K562 (cell line): ENCODE results near the gene TAL1. TPM values are rescaled to one million over a fixed set of nuclear protein-coding genes. Genes with fewer than 3 reads are reported as not detected.

Source experiments
- AFF1 ChIP-seq, 2 experiments: fragments of 450-650 bp; IDR thresholded peaks; 2 replicates each; pipeline ENCODE4 v1.6.1; 2018; ENCODE audit warnings: mild to moderate bottlenecking in 2 of 2, low read depth in 1 of 2; ENCODE audit not compliant: partially characterized antibody in 2 of 2
- ARID1B ChIP-seq: fragments of 450-650 bp; IDR thresholded peaks from 2 replicates; pipeline ENCODE4 v1.6.1; 2016; ENCODE audit warnings: antibody characterized with exemption, mild to moderate bottlenecking, inconsistent platforms
- ATF7 ChIP-seq: fragments of 450-650 bp; IDR thresholded peaks from 2 replicates; pipeline ENCODE4 v1.7.1; 2014; ENCODE audit warnings: mild to moderate bottlenecking, moderate library complexity
- HCFC1 ChIP-seq: IDR thresholded peaks from 2 replicates; pipeline ENCODE4 v1.6.1; 2012; ENCODE audit warnings: low read depth, low read length, improper control_type of control experiment
- MGA ChIP-seq: fragments of 450-650 bp; IDR thresholded peaks from 2 replicates; pipeline ENCODE4 v1.6.1; 2016; ENCODE audit warnings: mild to moderate bottlenecking, moderate library complexity
- NUFIP1 ChIP-seq: fragments of 450-650 bp; IDR thresholded peaks from 2 replicates; pipeline ENCODE4 v1.6.1; 2018; ENCODE audit not compliant: partially characterized antibody
- TARDBP ChIP-seq: fragments of 450-650 bp; IDR thresholded peaks from 2 replicates; pipeline ENCODE4 v1.6.1; 2016
- ZNF395 ChIP-seq: fragments of 200-800 bp; sonication (Bioruptor generic); IDR thresholded peaks from 2 replicates; pipeline ENCODE4 v1.6.1; 2017; ENCODE audit warnings: missing genetic modification characterization, missing compliant biosample characterization
- ZNF586 ChIP-seq: fragments of 450-650 bp; formaldehyde crosslinking; conservative IDR thresholded peaks from 2 replicates; pipeline ENCODE4 v1.4.0; 2020; ENCODE audit warnings: mild to moderate bottlenecking, moderate library complexity
- polyA plus RNA-seq, 8 experiments: library from polyadenylated mRNA; depleted of rRNA in 4 of 8; stranded (reverse) in 5 of 8; unstranded in 3 of 8; fragments of >200 nt; fragmentation: Nextera tagmentation in 2 of 8; fragmentation: Illumina TruSeq in 1 of 8; extraction: Ambion mirVana in 2 of 8; extraction: Trizol in 1 of 8; gene quantifications; 2 replicates each; pipeline versions ENCODE4 v1.2.1 to v1.2.3, GENCODE V29; 2011 to 2014; ENCODE audit warnings: inconsistent platforms in 1 of 8, missing spikeins in 1 of 8
- total RNA-seq, 7 experiments: library from RNA; depleted of rRNA in 6 of 7; stranded (reverse); fragments of >200 nt in 6 of 7; fragmentation: Illumina TruSeq in 2 of 7; extraction: Trizol in 2 of 7; gene quantifications; 2 replicates each; pipeline versions ENCODE4 v1.2.1 to v1.2.3, GENCODE V29; 2011 to 2021; ENCODE audit warnings: low replicate concordance in 1 of 7

TAL1 gene
- total and polyA plus RNA-seq, 9 of the 15 experiments (the other 6 are each of a cell fraction or from before 2014, with no cell fraction given) = 18.5 to 106 (median 59.7) TPM

GRCh38 chr1:47231301-47232186 lies 481 bp downstream of the TAL1 start (continued):
- peak; percentile 88 for TF ChIP-seq MGA
- TF ChIP-seq NUFIP1 = peak; percentile 15
- peak; percentile 81 for TF ChIP-seq ARID1B
- TF ChIP-seq AFF1 (IDR thresholded peaks at IDR 0.05; ENCODE audit: low read depth in 1 of 2, partially characterized antibody in 2 of 2) = peak; percentile 86 to 97
- peak; percentile 5; the same call in 1 of the 2 replicates for TF ChIP-seq HCFC1
- TF ChIP-seq ZNF395 = no peak
- peak; percentile 80; the same call in 1 of the 2 replicates for TF ChIP-seq ZNF586 (CRISPR knock-in tag)
- peak; percentile 99 for TF ChIP-seq TARDBP
- peak; percentile 56 for TF ChIP-seq ATF7
